ENCODE results near the gene CD83.

The CD83 gene

GRCh38 chr6:14082771-14083170 lies 34.8 kb upstream of the CD83 start:
- DNase-seq (no peak), ATAC-seq (replicated peaks) (no peak)
- Mint-ChIP-seq H3K27ac (no peak overlapping the region), H3K4me1 (ENCODE audit: low read depth in 2 of 2) (peaks cover 0 to under 1% of the 10 kb centered on the region in 2 donors), H3K36me3 (ENCODE audit: insufficient read depth) (peaks cover 2% of the 10 kb centered on the region), H3K27me3 (peaks cover 0 to 10% of the 10 kb centered on the region in 2 donors), H3K4me3 (no peak overlapping the region), H3K9me3 (no peaks in the 10 kb centered on the region)

- Mint-ChIP-seq H3K27me3 (peaks cover 0 to 7% of the 10 kb centered on the region in 2 donors), H3K36me3 (ENCODE audit: insufficient read depth) (peaks cover 2% of the 10 kb centered on the region), H3K9me3 (no peaks in the 10 kb centered on the region), H3K4me3 (no peak overlapping the region), H3K4me1 (ENCODE audit: low read depth in 2 of 2) (no peaks in the 10 kb centered on the region), H3K27ac (no peak overlapping the region)
- no peak for ATAC-seq (replicated peaks)
- DNase-seq: no peak
These were observed 34.3 kb upstream of the CD83 start for GRCh38 chr6:14083262-14083661.

GRCh38 chr6:14083751-14084150 lies 33.8 kb upstream of the CD83 start:
- DNase-seq (no peak), ATAC-seq (replicated peaks) (no peak)
- H3K36me3 Mint-ChIP-seq (ENCODE audit: insufficient read depth): peaks cover 2% of the 10 kb centered on the region
- peaks cover 0 to 3% of the 10 kb centered on the region in 2 donors for H3K4me1 Mint-ChIP-seq (ENCODE audit: low read depth in 2 of 2)
- no peaks in the 10 kb centered on the region for H3K9me3 Mint-ChIP-seq
- no peak overlapping the region for H3K27ac Mint-ChIP-seq
- H3K27me3 Mint-ChIP-seq: peaks cover 0 to 8% of the 10 kb centered on the region in 2 donors
- H3K4me3 Mint-ChIP-seq: no peak overlapping the region

GRCh38 chr6:14084388-14084787 lies 33.2 kb upstream of the CD83 start:
- Mint-ChIP-seq H3K9me3 (no peaks in the 10 kb centered on the region), H3K4me1 (ENCODE audit: low read depth in 2 of 2) (peaks cover 0 to 5% of the 10 kb centered on the region in 2 donors), H3K27ac (no peak overlapping the region), H3K36me3 (ENCODE audit: insufficient read depth) (peaks cover 2% of the 10 kb centered on the region), H3K27me3 (peaks cover 0 to 9% of the 10 kb centered on the region in 2 donors), H3K4me3 (no peak overlapping the region)
- DNase-seq: no peak
- ATAC-seq (replicated peaks): no peak

GRCh38 chr6:14085176-14085787 lies 32.3 kb upstream of the CD83 start:
- Mint-ChIP-seq H3K4me1 (ENCODE audit: low read depth in 2 of 2) (peaks cover 1 to 5% of the 10 kb centered on the region in 2 donors), H3K9me3 (no peaks in the 10 kb centered on the region), H3K4me3 (no peak overlapping the region), H3K27ac (no peak overlapping the region), H3K36me3 (ENCODE audit: insufficient read depth) (peaks cover 2% of the 10 kb centered on the region), H3K27me3 (peaks cover 9% of the 10 kb centered on the region in 2 donors)
- ATAC-seq (replicated peaks) (no peak), DNase-seq (no peak)

GRCh38 chr6:14086701-14087100 lies 30.9 kb upstream of the CD83 start:
- Mint-ChIP-seq H3K27ac (no peak overlapping the region), H3K4me3 (no peak overlapping the region), H3K4me1 (ENCODE audit: low read depth in 2 of 2) (peaks cover 1 to 5% of the 10 kb centered on the region in 2 donors), H3K9me3 (no peaks in the 10 kb centered on the region), H3K27me3 (peaks cover 9 to 19% of the 10 kb centered on the region in 2 donors), H3K36me3 (ENCODE audit: insufficient read depth) (peaks cover 2% of the 10 kb centered on the region)
- DNase-seq: no peak
- no peak for ATAC-seq (replicated peaks)

GRCh38 chr6:14088600-14089192 lies 28.9 kb upstream of the CD83 start:
- H3K4me1 Mint-ChIP-seq (ENCODE audit: low read depth in 2 of 2): peaks cover 1 to 5% of the 10 kb centered on the region in 2 donors
- H3K36me3 Mint-ChIP-seq (ENCODE audit: insufficient read depth): peaks cover 6% of the 10 kb centered on the region
- peaks cover 9 to 27% of the 10 kb centered on the region in 2 donors for H3K27me3 Mint-ChIP-seq
- H3K27ac Mint-ChIP-seq: no peak overlapping the region
- H3K4me3 Mint-ChIP-seq: no peak overlapping the region
- ATAC-seq (replicated peaks): no peak
- no peak for DNase-seq
- H3K9me3 Mint-ChIP-seq: no peaks in the 10 kb centered on the region

DNA sequence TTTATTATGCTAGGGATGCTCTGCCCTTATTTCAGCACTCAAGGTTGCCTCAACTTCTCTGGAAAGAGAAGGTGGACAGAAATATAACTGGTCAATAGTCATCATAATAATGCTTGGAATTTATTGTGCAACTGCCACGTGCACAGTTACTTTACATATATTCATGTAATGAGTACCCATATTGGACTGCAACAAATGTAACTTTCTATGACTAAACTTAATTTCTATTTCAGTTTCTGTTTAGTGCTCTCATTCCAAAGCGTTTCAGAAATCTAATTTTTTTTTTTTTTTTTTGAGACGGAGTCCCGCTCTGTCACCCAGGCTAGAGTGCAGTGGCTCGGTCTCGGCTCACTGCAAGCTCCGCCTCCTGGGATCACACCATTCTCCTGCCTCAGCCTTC lies 28.3 kb upstream of the CD83 start:
- Mint-ChIP-seq H3K4me3 (no peak overlapping the region), H3K4me1 (ENCODE audit: low read depth in 2 of 2) (peaks cover 1 to 5% of the 10 kb centered on the region in 2 donors), H3K9me3 (no peaks in the 10 kb centered on the region), H3K27ac (no peak overlapping the region), H3K36me3 (ENCODE audit: insufficient read depth) (peaks cover 6% of the 10 kb centered on the region), H3K27me3 (peaks cover 9 to 27% of the 10 kb centered on the region in 2 donors)
- ATAC-seq (replicated peaks): no peak
- no peak for DNase-seq

- DNase-seq: no peak
- H3K27me3 Mint-ChIP-seq: peaks cover 8 to 27% of the 10 kb centered on the region in 2 donors
These were observed 26.1 kb upstream of the CD83 start for GRCh38 chr6:14091339-14091978.

DNA sequence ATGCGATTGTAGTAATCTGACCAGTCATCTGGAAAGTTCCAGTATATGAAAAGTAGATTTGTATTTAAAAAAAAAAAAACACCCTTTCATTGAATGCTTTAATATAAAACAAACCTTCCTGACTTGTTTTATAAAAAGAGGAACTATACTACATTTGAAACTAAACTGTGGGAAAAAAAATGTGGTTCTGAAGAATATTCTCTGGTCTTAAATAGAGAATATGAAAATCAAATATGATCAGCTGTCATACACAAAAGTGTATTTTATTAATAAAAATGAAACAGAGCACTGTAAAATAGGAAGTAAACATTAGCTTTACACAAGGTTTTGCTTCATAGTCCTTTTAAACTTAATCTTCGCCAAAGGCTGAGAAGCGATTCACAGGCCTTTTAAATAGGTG lies 25.3 kb upstream of the CD83 start:
- H3K36me3 Mint-ChIP-seq (ENCODE audit: insufficient read depth): peaks cover 3% of the 10 kb centered on the region
- no peaks in the 10 kb centered on the region for H3K9me3 Mint-ChIP-seq
- DNase-seq (no peak), ATAC-seq (replicated peaks) (no peak)
- no peak overlapping the region for H3K27ac Mint-ChIP-seq
- no peak overlapping the region for H3K4me3 Mint-ChIP-seq
- peaks cover 4 to 27% of the 10 kb centered on the region in 2 donors for H3K27me3 Mint-ChIP-seq
- H3K4me1 Mint-ChIP-seq (ENCODE audit: low read depth in 2 of 2): peaks cover 1 to 5% of the 10 kb centered on the region in 2 donors

More at GRCh38 chr6:14091339-14091978, 26.1 kb upstream of the CD83 start:
- H3K4me1 Mint-ChIP-seq (ENCODE audit: low read depth in 2 of 2): peaks cover 1 to 5% of the 10 kb centered on the region in 2 donors
- ATAC-seq (replicated peaks): no peak
- H3K27ac Mint-ChIP-seq: no peak overlapping the region
- H3K36me3 Mint-ChIP-seq (ENCODE audit: insufficient read depth): peaks cover 3% of the 10 kb centered on the region
- no peaks in the 10 kb centered on the region for H3K9me3 Mint-ChIP-seq
- H3K4me3 Mint-ChIP-seq: no peak overlapping the region

- peaks cover 1 to 5% of the 10 kb centered on the region in 2 donors for H3K4me1 Mint-ChIP-seq (ENCODE audit: low read depth in 2 of 2)
- DNase-seq: no peak
- H3K27ac Mint-ChIP-seq: no peak overlapping the region
- peaks cover 3% of the 10 kb centered on the region for H3K36me3 Mint-ChIP-seq (ENCODE audit: insufficient read depth)
- no peak for ATAC-seq (replicated peaks)
- H3K27me3 Mint-ChIP-seq: peaks cover 4 to 27% of the 10 kb centered on the region in 2 donors
- H3K9me3 Mint-ChIP-seq: no peaks in the 10 kb centered on the region
- H3K4me3 Mint-ChIP-seq: no peak overlapping the region
These were observed 24.5 kb upstream of the CD83 start for GRCh38 chr6:14092838-14093789.

- Mint-ChIP-seq H3K36me3 (ENCODE audit: insufficient read depth) (peaks cover 3% of the 10 kb centered on the region), H3K27me3 (peaks cover 0 to 24% of the 10 kb centered on the region in 2 donors), H3K27ac (no peak overlapping the region), H3K4me3 (no peak overlapping the region), H3K4me1 (ENCODE audit: low read depth in 2 of 2) (peaks cover 0 to 1% of the 10 kb centered on the region in 2 donors), H3K9me3 (no peaks in the 10 kb centered on the region)
- DNase-seq (no peak), ATAC-seq (replicated peaks) (no peak)
These were observed 22.9 kb upstream of the CD83 start for GRCh38 chr6:14094721-14095120.

DNA sequence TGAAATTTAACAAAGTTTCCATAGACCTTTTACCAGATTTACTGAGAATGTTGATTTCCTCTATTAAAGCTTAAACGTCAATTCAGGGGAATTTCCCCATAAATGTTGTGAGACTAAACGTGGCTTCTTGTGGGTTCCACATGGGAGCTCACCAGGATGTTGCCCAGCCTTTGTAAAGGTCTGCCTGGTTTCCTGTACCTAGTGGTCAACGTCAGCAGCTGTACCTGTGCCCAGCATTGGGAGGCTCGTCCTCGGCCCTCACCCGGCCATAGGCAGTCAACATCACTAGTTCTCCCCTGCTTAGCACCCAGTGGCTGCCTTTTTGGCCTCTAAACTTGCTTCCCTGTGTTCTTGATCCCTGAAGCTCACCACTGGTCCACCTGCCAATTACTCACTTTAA lies 22.1 kb upstream of the CD83 start:
- Mint-ChIP-seq H3K9me3 (no peaks in the 10 kb centered on the region), H3K4me3 (no peak overlapping the region), H3K27ac (no peak overlapping the region)

More for the DNA sequence above, 22.1 kb upstream of the CD83 start:
- ATAC-seq (replicated peaks) (peak; percentile 70), DNase-seq (no peak)
- Mint-ChIP-seq H3K4me1 (ENCODE audit: low read depth in 2 of 2) (peaks cover 0 to 4% of the 10 kb centered on the region in 2 donors), H3K27me3 (peaks cover 6 to 17% of the 10 kb centered on the region in 2 donors), H3K36me3 (ENCODE audit: insufficient read depth) (peaks cover 3% of the 10 kb centered on the region)
